ENCODE measurements around the gene GLRA2. TPM values are rescaled to one million over a fixed set of nuclear protein-coding genes. Genes with fewer than 3 reads are reported as not detected.

GLRA2 gene
- polyA plus RNA-seq, 1 of the 3 experiments (the other 2 are of a cell fraction): not detected

GRCh38 chrX:14670819-14671218 lies 141.5 kb downstream of the GLRA2 start:
- 22% methylated on average over 1 of the region's 1 CpG for WGBS (ENCODE audit: low lambda C conversion rate)

More at GRCh38 chrX:14670819-14671218, 141.5 kb downstream of the GLRA2 start:
- H3K36me3 ChIP-seq (replicated peaks in 1 of 2; ENCODE audit: control insufficient read depth in 1 of 2, insufficient read depth in 2 of 2, low read length in 1 of 2): no peaks in the 10 kb centered on the region
- ChIA-PET CTCF (no interaction called here), POLR2A (no interaction called here)
- no peak overlapping the region for H3K4me2 ChIP-seq
- no peak overlapping the region for H3K27ac ChIP-seq (ENCODE audit: low read depth in 2 of 2, low read length in 1 of 2)
- no peaks in the 10 kb centered on the region for H3K79me2 ChIP-seq (ENCODE audit: insufficient read depth)
- no peaks in the 10 kb centered on the region for H4K20me1 ChIP-seq (ENCODE audit: insufficient read depth)
- H2AFZ ChIP-seq (ENCODE audit: low read depth): no peak overlapping the region
- H3K4me1 ChIP-seq (ENCODE audit: control insufficient read depth in 1 of 2, insufficient read depth in 2 of 2, low read depth in 1 of 2, low read length in 1 of 2): no peaks in the 10 kb centered on the region
- H3K9me2 ChIP-seq: no peaks in the 10 kb centered on the region
- H3K27me3 ChIP-seq (ENCODE audit: insufficient read depth): no peaks in the 10 kb centered on the region
- no peak overlapping the region for H3K9ac ChIP-seq
- H3F3A ChIP-seq (replicated peaks; ENCODE audit: insufficient read depth): no peaks in the 10 kb centered on the region
- no peak overlapping the region for H3K4me3 ChIP-seq (ENCODE audit: low read depth in 2 of 2, low read length in 1 of 2)
- no peak for DNase-seq
- TF ChIP-seq CHD2 (IDR thresholded peaks at IDR 0.05; ENCODE audit: low read length, partially characterized antibody): no peak
- no peak for TF ChIP-seq JUND (IDR thresholded peaks at IDR 0.05)
- TF ChIP-seq ELF1 (IDR thresholded peaks at IDR 0.05): no peak
- no peak for TF ChIP-seq CTCF (IDR thresholded peaks at IDR 0.05)
- TF ChIP-seq POLR2AphosphoS5 (IDR thresholded peaks at IDR 0.05; ENCODE audit: low read depth, low read length): no peak
- no peak for TF ChIP-seq YY1 (IDR thresholded peaks at IDR 0.05; ENCODE audit: low read depth)
- TF ChIP-seq EP300 (IDR thresholded peaks at IDR 0.05; ENCODE audit: borderline replicate concordance in 1 of 2, low read depth in 1 of 2, low read length in 1 of 2): no peak
- TF ChIP-seq MEF2A (IDR thresholded peaks at IDR 0.05; ENCODE audit: borderline replicate concordance, low read depth): no peak
- TF ChIP-seq, protein P1, sequence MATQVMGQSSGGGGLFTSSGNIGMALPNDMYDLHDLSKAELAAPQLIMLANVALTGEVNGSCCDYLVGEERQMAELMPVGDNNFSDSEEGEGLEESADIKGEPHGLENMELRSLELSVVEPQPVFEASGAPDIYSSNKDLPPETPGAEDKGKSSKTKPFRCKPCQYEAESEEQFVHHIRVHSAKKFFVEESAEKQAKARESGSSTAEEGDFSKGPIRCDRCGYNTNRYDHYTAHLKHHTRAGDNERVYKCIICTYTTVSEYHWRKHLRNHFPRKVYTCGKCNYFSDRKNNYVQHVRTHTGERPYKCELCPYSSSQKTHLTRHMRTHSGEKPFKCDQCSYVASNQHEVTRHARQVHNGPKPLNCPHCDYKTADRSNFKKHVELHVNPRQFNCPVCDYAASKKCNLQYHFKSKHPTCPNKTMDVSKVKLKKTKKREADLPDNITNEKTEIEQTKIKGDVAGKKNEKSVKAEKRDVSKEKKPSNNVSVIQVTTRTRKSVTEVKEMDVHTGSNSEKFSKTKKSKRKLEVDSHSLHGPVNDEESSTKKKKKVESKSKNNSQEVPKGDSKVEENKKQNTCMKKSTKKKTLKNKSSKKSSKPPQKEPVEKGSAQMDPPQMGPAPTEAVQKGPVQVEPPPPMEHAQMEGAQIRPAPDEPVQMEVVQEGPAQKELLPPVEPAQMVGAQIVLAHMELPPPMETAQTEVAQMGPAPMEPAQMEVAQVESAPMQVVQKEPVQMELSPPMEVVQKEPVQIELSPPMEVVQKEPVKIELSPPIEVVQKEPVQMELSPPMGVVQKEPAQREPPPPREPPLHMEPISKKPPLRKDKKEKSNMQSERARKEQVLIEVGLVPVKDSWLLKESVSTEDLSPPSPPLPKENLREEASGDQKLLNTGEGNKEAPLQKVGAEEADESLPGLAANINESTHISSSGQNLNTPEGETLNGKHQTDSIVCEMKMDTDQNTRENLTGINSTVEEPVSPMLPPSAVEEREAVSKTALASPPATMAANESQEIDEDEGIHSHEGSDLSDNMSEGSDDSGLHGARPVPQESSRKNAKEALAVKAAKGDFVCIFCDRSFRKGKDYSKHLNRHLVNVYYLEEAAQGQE (IDR thresholded peaks at IDR 0.05; ENCODE audit: low read depth, low read length): no peak
- no peak for TF ChIP-seq EZH2phosphoT487 (IDR thresholded peaks at IDR 0.05; ENCODE audit: borderline replicate concordance, low read depth)
- TF ChIP-seq MXI1 (IDR thresholded peaks at IDR 0.05; ENCODE audit: low read depth, low read length): no peak
- TF ChIP-seq FOXJ3 (CRISPR knock-in tag; IDR thresholded peaks at IDR 0.05): no peak
- TF ChIP-seq GATA2 (CRISPR knock-in tag; IDR thresholded peaks at IDR 0.05): no peak
- no peak for TF ChIP-seq RXRA (IDR thresholded peaks at IDR 0.05; ENCODE audit: borderline replicate concordance, low read depth)
- H3K9me3 ChIP-seq: no peaks in the 10 kb centered on the region
